Neural cell (in vitro differentiated cells): ENCODE data around the gene SLCO3A1. TPM values are rescaled to one million over a fixed set of nuclear protein-coding genes. Genes with fewer than 3 reads are reported as not detected.

Experiments used
- H2AFZ ChIP-seq: fragments of 200-600, 300-800 bp; sonication (generic), shearing (Covaris generic); 2 replicates; pipeline ENCODE4 v1.6.0; 2014; ENCODE audit warnings: low read depth, mild to moderate bottlenecking, antibody characterized with exemption, low read length, moderate library complexity
- H3F3A ChIP-seq: fragments of 200-600 bp; shearing (Covaris generic); 2 replicates; pipeline ENCODE4 v1.6.1; 2016; ENCODE audit warnings: mild to moderate bottlenecking, moderate library complexity, mixed read lengths, antibody characterized with exemption, low read length; ENCODE audit not compliant: insufficient read depth, poor library complexity, severe bottlenecking
- H3K27ac ChIP-seq: fragments of 200-600, 300-800 bp; sonication (generic), shearing (Covaris generic); 2 replicates; pipeline ENCODE4 v1.5.1; 2014; ENCODE audit warnings: mild to moderate bottlenecking, low read length, moderate library complexity
- H3K27me3 ChIP-seq: fragments of 300-800, 200-600 bp; sonication (generic), shearing (Covaris generic); 2 replicates; pipeline ENCODE4 v1.6.0; 2014; ENCODE audit warnings: mild to moderate bottlenecking, low read depth, low read length, moderate library complexity; ENCODE audit not compliant: insufficient read depth
- H3K36me3 ChIP-seq: fragments of 300-800, 200-600 bp; sonication (generic), shearing (Covaris generic); 2 replicates; pipeline ENCODE4 v1.5.1; 2014; ENCODE audit warnings: mild to moderate bottlenecking, antibody characterized with exemption, low read length, moderate library complexity; ENCODE audit not compliant: insufficient read depth
- H3K4me2 ChIP-seq: fragments of 300-800, 200-600 bp; sonication (generic), shearing (Covaris generic); 2 replicates; pipeline ENCODE4 v1.6.0; 2014; ENCODE audit warnings: mild to moderate bottlenecking, low read length
- H3K4me3 ChIP-seq: fragments of 300-800, 200-600 bp; sonication (generic), shearing (Covaris generic); 2 replicates; pipeline ENCODE4 v1.5.1; 2014; ENCODE audit warnings: mild to moderate bottlenecking, low read length, moderate library complexity
- H3K79me2 ChIP-seq: fragments of 200-600 bp; shearing (Covaris generic); replicated peaks from 2 replicates; pipeline ENCODE4 v1.6.0; 2014; ENCODE audit warnings: mild to moderate bottlenecking, low read length, moderate library complexity; ENCODE audit not compliant: insufficient read depth
- H3K9ac ChIP-seq: fragments of 300-800, 200-600 bp; sonication (generic), shearing (Covaris generic); 2 replicates; pipeline ENCODE4 v1.6.1; 2016; ENCODE audit warnings: mild to moderate bottlenecking, low read length, mixed read lengths
- H3K9me2 ChIP-seq: fragments of 200-600 bp; shearing (Covaris generic); 2 replicates; pipeline ENCODE4 v1.6.1; 2016; ENCODE audit warnings: mild to moderate bottlenecking, low read length, mixed read lengths; ENCODE audit not compliant: insufficient read depth
- H3K9me3 ChIP-seq: fragments of 200-600, 300-800 bp; sonication (generic), shearing (Covaris generic); 2 replicates; pipeline ENCODE4 v1.6.1; 2016; ENCODE audit warnings: mild to moderate bottlenecking, mixed run types, low read length, moderate library complexity, mixed read lengths
- H4K20me1 ChIP-seq: fragments of 200-600 bp; shearing (Covaris generic); 2 replicates; pipeline ENCODE4 v1.6.1; 2016; ENCODE audit warnings: mild to moderate bottlenecking, mixed run types; ENCODE audit not compliant: insufficient read depth
- EP300 ChIP-seq: fragments of 450-650 bp; conservative IDR thresholded peaks from 2 replicates; pipeline ENCODE4 v1.6.1; 2014; ENCODE audit warnings: antibody characterized with exemption, mild to moderate bottlenecking, moderate library complexity; ENCODE audit not compliant: poor library complexity, severe bottlenecking
- EZH2 ChIP-seq: fragments of 200-600, 300-800 bp; shearing (Covaris generic), sonication (generic); IDR thresholded peaks from 2 replicates; pipeline ENCODE4 v1.6.1; 2014; ENCODE audit warnings: antibody characterized with exemption, low read length, borderline replicate concordance, mild to moderate bottlenecking; ENCODE audit not compliant: insufficient read depth, poor library complexity, severe bottlenecking
- MXI1 ChIP-seq: fragments of 450-650 bp; conservative IDR thresholded peaks from 2 replicates; pipeline ENCODE4 v1.6.1; 2014; ENCODE audit warnings: antibody characterized with exemption, mild to moderate bottlenecking; ENCODE audit not compliant: poor library complexity, severe bottlenecking
- POLR2AphosphoS5 ChIP-seq: IDR thresholded peaks from 2 replicates; pipeline ENCODE4 v1.6.1; 2012
- RAD21 ChIP-seq: fragments of 450-650 bp; conservative IDR thresholded peaks from 2 replicates; pipeline ENCODE4 v1.6.1; 2014; ENCODE audit warnings: antibody characterized with exemption, mild to moderate bottlenecking, moderate library complexity
- REST ChIP-seq: IDR thresholded peaks from 2 replicates; pipeline ENCODE4 v1.6.1; 2012; ENCODE audit warnings: borderline replicate concordance
- SMC3 ChIP-seq: fragments of 450-650 bp; conservative IDR thresholded peaks from 2 replicates; pipeline ENCODE4 v1.6.1; 2014; ENCODE audit warnings: antibody characterized with exemption, mild to moderate bottlenecking, moderate library complexity; ENCODE audit not compliant: poor library complexity
- TAF1 ChIP-seq: IDR thresholded peaks from 2 replicates; pipeline ENCODE4 v1.6.1; 2012; ENCODE audit warnings: low read depth
- polyA plus RNA-seq: library from polyadenylated mRNA; depleted of rRNA; stranded (reverse); fragments of >200 nt; gene quantifications from 2 replicates; pipeline ENCODE4 v1.2.3, GENCODE V29; 2014
- TF ChIP-seq, protein P1 (sequence below): fragments of 450-650 bp; IDR thresholded peaks from 2 replicates; pipeline ENCODE4 v1.5.1; 2014; ENCODE audit warnings: antibody characterized with exemption, mild to moderate bottlenecking, moderate library complexity; ENCODE audit not compliant: poor library complexity, severe bottlenecking

SLCO3A1 gene
- polyA plus RNA-seq, 1 donor from 2014 or later, result 14.2 TPM

GRCh38 chr15:92158426-92158825 lies 304.9 kb downstream of the SLCO3A1 start:
- H3K36me3 ChIP-seq, result no peaks in the 10 kb centered on the region
- no peak for TF ChIP-seq EP300
- H3K4me2 ChIP-seq, result no peak overlapping the region
- no peaks in the 10 kb centered on the region for H3K9me3 ChIP-seq
- no peaks in the 10 kb centered on the region for H3K9me2 ChIP-seq
- H3K4me3 ChIP-seq, result no peak overlapping the region
- no peak overlapping the region for H3K9ac ChIP-seq
- no peak overlapping the region for H2AFZ ChIP-seq
- no peaks in the 10 kb centered on the region for H3F3A ChIP-seq
- no peaks in the 10 kb centered on the region for H3K79me2 ChIP-seq
- H4K20me1 ChIP-seq, result no peaks in the 10 kb centered on the region
- no peaks in the 10 kb centered on the region for H3K27me3 ChIP-seq
- H3K27ac ChIP-seq, result no peak overlapping the region

DNA sequence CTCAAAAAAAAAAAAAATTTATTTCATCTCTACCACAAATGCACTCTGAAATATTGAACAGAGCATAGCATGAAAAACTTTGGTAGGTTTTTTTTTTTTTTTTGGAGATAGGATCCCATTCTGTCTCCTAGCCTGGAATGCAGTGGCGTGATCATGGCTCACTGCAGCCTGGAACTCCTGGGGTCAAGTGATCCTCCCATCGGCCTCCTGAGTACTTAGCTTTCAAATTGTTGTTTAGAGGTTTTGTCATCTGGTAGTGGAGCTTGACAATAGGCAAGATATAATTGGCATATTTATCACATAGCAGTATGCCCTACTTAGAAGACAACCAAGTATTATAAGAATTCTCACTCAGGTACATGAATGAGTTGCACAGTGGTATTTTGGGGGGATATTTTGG lies 306.0 kb downstream of the SLCO3A1 start:
- Histone ChIP-seq H3K27me3 (no peaks in the 10 kb centered on the region), H2AFZ (no peak overlapping the region), H3K9me3 (no peaks in the 10 kb centered on the region), H3K9ac (no peak overlapping the region), H3K4me2 (peak overlapping the region; percentile 14), H3K36me3 (no peaks in the 10 kb centered on the region), H3F3A (peaks cover 2% of the 10 kb centered on the region), H3K9me2 (no peaks in the 10 kb centered on the region), H3K4me3 (no peak overlapping the region), H3K27ac (peak overlapping the region; percentile 66), H4K20me1 (no peaks in the 10 kb centered on the region), H3K79me2 (no peaks in the 10 kb centered on the region)
- TF ChIP-seq REST (no peak), MXI1 (no peak), EZH2 (no peak), SMC3 (no peak), TAF1 (no peak), POLR2AphosphoS5 (no peak), RAD21 (no peak), EP300 (no peak)
- TF ChIP-seq, protein P1, sequence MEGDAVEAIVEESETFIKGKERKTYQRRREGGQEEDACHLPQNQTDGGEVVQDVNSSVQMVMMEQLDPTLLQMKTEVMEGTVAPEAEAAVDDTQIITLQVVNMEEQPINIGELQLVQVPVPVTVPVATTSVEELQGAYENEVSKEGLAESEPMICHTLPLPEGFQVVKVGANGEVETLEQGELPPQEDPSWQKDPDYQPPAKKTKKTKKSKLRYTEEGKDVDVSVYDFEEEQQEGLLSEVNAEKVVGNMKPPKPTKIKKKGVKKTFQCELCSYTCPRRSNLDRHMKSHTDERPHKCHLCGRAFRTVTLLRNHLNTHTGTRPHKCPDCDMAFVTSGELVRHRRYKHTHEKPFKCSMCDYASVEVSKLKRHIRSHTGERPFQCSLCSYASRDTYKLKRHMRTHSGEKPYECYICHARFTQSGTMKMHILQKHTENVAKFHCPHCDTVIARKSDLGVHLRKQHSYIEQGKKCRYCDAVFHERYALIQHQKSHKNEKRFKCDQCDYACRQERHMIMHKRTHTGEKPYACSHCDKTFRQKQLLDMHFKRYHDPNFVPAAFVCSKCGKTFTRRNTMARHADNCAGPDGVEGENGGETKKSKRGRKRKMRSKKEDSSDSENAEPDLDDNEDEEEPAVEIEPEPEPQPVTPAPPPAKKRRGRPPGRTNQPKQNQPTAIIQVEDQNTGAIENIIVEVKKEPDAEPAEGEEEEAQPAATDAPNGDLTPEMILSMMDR, result no peak
